ENCODE measurements around the gene P3H2. TPM values are rescaled to one million over a fixed set of nuclear protein-coding genes. Genes with fewer than 3 reads are reported as not detected.

The P3H2 gene
- total RNA-seq, 2 donors from 2014 or later: 5.1 to 5.4 TPM

DNA sequence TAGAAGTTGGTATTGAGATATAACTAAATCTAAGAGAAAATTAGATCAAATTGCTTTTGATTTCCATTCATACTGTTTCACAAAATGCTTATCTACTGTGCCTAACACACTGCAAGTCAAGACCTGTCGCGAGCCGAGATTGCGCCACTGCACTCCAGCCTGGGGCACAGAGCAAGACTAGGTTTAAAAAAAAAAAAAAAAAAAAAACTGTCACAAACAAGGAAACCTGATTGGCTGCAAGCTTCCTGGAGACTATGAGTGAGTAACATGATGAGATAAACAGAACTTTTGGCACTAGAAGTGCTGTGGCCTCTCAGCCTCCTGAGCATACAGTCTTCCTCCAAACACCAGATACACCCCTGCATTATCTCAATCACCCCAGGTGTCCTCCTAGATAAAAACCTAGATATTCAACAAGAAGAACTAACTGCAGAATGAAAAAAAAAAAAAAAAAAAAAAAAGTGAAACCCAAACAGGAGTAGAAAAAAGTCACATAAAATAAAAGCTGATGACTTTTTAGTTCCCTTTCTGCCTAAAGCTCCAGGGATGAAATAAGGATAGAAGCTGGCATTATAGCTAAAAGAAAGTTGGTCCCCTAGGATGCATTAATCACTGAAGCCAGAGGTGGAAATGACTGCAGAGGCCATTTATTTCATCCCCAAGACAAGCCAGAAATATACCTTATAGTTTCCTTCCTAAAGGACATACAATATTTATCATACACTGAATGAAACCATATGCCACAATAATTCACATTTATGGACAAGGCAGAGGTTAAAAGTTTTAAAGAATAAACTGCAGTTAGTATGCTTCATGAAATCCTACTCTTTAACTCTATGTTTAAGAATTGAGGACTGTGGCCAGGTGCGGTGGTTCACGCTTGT is 82.4 kb downstream of the P3H2 start:
- H3K36me3 ChIP-seq: no peaks in the 10 kb centered on the region
- TF ChIP-seq, protein P1, sequence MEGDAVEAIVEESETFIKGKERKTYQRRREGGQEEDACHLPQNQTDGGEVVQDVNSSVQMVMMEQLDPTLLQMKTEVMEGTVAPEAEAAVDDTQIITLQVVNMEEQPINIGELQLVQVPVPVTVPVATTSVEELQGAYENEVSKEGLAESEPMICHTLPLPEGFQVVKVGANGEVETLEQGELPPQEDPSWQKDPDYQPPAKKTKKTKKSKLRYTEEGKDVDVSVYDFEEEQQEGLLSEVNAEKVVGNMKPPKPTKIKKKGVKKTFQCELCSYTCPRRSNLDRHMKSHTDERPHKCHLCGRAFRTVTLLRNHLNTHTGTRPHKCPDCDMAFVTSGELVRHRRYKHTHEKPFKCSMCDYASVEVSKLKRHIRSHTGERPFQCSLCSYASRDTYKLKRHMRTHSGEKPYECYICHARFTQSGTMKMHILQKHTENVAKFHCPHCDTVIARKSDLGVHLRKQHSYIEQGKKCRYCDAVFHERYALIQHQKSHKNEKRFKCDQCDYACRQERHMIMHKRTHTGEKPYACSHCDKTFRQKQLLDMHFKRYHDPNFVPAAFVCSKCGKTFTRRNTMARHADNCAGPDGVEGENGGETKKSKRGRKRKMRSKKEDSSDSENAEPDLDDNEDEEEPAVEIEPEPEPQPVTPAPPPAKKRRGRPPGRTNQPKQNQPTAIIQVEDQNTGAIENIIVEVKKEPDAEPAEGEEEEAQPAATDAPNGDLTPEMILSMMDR (IDR thresholded peaks at IDR 0.05): no peak
- no peaks in the 10 kb centered on the region for H3K4me1 ChIP-seq
- H3K4me3 ChIP-seq: no peak overlapping the region
- DNase-seq (ENCODE audit: low spot score): no peak
- H3K27ac ChIP-seq: no peak overlapping the region
- no peaks in the 10 kb centered on the region for H3K27me3 ChIP-seq
- H3K9me3 ChIP-seq: no peaks in the 10 kb centered on the region

DNA sequence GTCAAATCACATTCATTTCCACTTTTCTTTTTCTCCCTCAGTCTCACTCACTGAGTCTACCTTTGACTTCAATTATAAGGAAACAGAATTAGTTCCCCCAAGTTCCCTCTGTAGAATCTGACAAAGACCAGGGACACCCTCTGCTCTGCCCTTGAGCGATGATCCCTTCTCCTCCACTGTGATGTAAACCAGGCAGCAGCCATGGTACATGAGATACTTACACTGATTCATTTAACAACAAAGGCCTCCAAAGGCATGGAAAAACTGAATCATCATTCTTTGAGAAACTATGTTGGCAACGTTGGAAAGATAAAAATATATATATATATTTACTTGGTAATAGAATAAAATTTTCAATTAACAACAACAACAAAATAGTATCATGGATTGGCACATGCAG is 84.1 kb downstream of the P3H2 start:
- Histone ChIP-seq H3K4me3 (no peak overlapping the region), H3K9me3 (no peaks in the 10 kb centered on the region), H3K27me3 (no peaks in the 10 kb centered on the region), H3K36me3 (no peaks in the 10 kb centered on the region), H3K27ac (no peak overlapping the region), H3K4me1 (no peaks in the 10 kb centered on the region)
- DNase-seq (ENCODE audit: low spot score): no peak
- TF ChIP-seq, protein P1 (IDR thresholded peaks at IDR 0.05): no peak

- no peaks in the 10 kb centered on the region for H3K36me3 ChIP-seq
- no peaks in the 10 kb centered on the region for H3K4me1 ChIP-seq
Measured at GRCh38 chr3:190034446-190034845, 86.3 kb downstream of the P3H2 start.

DNA sequence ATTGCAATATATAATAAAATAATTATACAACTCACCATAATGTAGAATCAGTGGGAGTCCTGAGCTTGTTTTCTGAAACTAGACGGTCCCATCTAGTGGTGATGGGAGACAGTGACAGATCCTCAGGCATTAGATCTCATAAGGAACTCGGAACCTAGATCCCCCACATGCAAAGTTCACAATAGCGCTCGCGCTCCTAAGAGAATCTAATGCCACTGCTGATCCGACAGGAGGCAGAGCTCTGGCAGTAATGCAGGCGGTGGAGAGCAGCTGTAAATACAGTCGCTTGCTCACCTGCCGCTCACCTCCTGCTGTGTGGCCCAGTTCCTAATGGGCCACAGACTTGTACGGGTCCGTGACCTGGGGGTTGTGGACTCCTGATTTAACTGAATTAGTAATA is 87.8 kb downstream of the P3H2 start:
- H3K9me3 ChIP-seq: no peaks in the 10 kb centered on the region
- H3K27me3 ChIP-seq: no peaks in the 10 kb centered on the region
- H3K4me3 ChIP-seq: no peak overlapping the region
- H3K36me3 ChIP-seq: no peaks in the 10 kb centered on the region
- no peaks in the 10 kb centered on the region for H3K4me1 ChIP-seq
- H3K27ac ChIP-seq: no peak overlapping the region
- TF ChIP-seq, protein P1 (IDR thresholded peaks at IDR 0.05): no peak
- DNase-seq (ENCODE audit: low spot score): no peak

More at GRCh38 chr3:190034446-190034845, 86.3 kb downstream of the P3H2 start:
- H3K27ac ChIP-seq: no peak overlapping the region
- H3K27me3 ChIP-seq: no peaks in the 10 kb centered on the region
- no peak overlapping the region for H3K4me3 ChIP-seq
- TF ChIP-seq, protein P1 (IDR thresholded peaks at IDR 0.05): no peak
- H3K9me3 ChIP-seq: no peaks in the 10 kb centered on the region
- no peak for DNase-seq (ENCODE audit: low spot score)

DNA sequence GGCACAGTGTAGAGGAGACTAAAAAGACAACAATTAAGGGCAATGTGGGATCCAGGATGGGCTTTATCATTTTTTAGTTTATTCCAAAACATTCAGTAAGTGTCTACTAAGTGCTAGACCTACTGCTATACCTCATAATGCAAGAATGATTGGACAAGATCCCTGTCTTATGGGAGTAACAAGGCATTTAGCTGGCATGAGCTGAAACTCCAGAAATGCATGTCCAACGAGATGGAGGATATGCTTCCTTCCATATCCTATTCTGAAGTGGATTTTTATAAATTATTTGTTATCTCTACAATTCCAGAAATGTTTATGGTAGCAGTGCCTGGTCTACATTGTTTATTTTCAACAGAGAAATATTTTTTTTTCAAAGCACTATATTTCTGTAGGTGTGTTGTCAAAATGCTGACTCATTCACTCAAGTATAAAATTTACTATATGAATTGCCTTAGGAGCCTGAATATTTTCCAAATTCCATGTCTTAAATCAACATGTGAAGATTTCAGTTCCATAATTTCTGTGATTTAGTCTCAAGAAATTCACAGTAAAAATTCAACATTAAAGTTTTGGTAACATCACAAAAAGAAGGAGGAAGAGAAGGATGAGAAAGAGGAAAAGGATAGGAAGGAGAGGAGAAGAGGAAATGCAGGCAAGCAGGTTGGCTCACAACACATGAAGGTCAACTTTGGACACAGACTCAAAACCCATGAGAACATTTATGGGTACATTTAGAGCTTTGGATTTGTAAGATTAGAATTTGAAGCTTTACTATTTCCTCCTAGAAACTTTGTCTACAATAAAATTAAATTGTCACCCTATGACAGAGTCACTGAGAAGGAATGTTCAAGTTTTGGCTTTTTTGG is 88.6 kb downstream of the P3H2 start:
- no peaks in the 10 kb centered on the region for H3K27me3 ChIP-seq
- TF ChIP-seq, protein P1 (IDR thresholded peaks at IDR 0.05): no peak
- no peaks in the 10 kb centered on the region for H3K36me3 ChIP-seq
- no peaks in the 10 kb centered on the region for H3K4me1 ChIP-seq
- no peak overlapping the region for H3K4me3 ChIP-seq
- DNase-seq (ENCODE audit: low spot score): no peak
- H3K9me3 ChIP-seq: no peaks in the 10 kb centered on the region
- no peak overlapping the region for H3K27ac ChIP-seq

All from right atrium auricular region (tissue), 2 donors.